GM23338 (cell line): ENCODE measurements around the gene WDR45B. TPM values are rescaled to one million over a fixed set of nuclear protein-coding genes. Genes with fewer than 3 reads are reported as not detected.

ENCODE experiments used
- ATAC-seq: fragments of 200-7000 bp; cut with Tn5 transposase; 3 replicates; pipeline ENCODE4 v1.9.1; 2020
- DNase-seq: peaks from one replicate; pipeline ENCODE4 v3.0.0-alpha.2; 2015; ENCODE audit warnings: low spot score
- H2AFZ ChIP-seq: fragments of 200-600 bp; sonication (generic); 2 replicates; pipeline ENCODE4 v1.8.0; 2016; ENCODE audit warnings: antibody characterized with exemption, mild to moderate bottlenecking, moderate library complexity
- H3F3A ChIP-seq: fragments of 200-600 bp; sonication (generic); replicated peaks from 2 replicates; pipeline ENCODE4 v1.8.0; 2017; ENCODE audit warnings: antibody characterized with exemption, mixed run types, low read depth
- H3K27ac ChIP-seq: fragments of 200-600 bp; sonication (generic); 2 replicates; pipeline ENCODE4 v1.6.1; 2016; ENCODE audit warnings: low read depth
- H3K27me3 ChIP-seq: fragments of 200-600 bp; sonication (generic); 2 replicates; pipeline ENCODE4 v1.8.0; 2016; ENCODE audit warnings: mild to moderate bottlenecking, mixed run types, moderate library complexity; ENCODE audit not compliant: insufficient read depth
- H3K36me3 ChIP-seq: fragments of 200-600 bp; sonication (generic); 2 replicates; pipeline ENCODE4 v1.8.0; 2016; ENCODE audit warnings: mild to moderate bottlenecking; ENCODE audit not compliant: insufficient read depth
- H3K4me1 ChIP-seq: fragments of 200-600 bp; sonication (generic); 2 replicates; pipeline ENCODE4 v1.8.0; 2016; ENCODE audit warnings: mild to moderate bottlenecking, moderate library complexity; ENCODE audit not compliant: insufficient read depth
- H3K4me2 ChIP-seq: fragments of 200-600 bp; sonication (generic); 2 replicates; pipeline ENCODE4 v1.7.1; 2017; ENCODE audit warnings: mixed run types
- H3K4me3 ChIP-seq: fragments of 200-600 bp; sonication (generic); 2 replicates; pipeline ENCODE4 v1.6.1; 2016; ENCODE audit warnings: mixed run types
- H3K79me2 ChIP-seq: fragments of 200-600 bp; sonication (generic); replicated peaks from 2 replicates; pipeline ENCODE4 v1.8.0; 2017; ENCODE audit warnings: mild to moderate bottlenecking; ENCODE audit not compliant: insufficient read depth
- H3K9me2 ChIP-seq: fragments of 200-600 bp; sonication (generic); 2 replicates; pipeline ENCODE4 v1.8.0; 2017; ENCODE audit not compliant: insufficient read depth
- H4K20me1 ChIP-seq: fragments of 200-600 bp; sonication (generic); replicated peaks from 2 replicates; pipeline ENCODE4 v1.8.0; 2017; ENCODE audit warnings: mild to moderate bottlenecking; ENCODE audit not compliant: insufficient read depth
- H3K27ac Mint-ChIP-seq: 2 replicates; pipeline ENCODE4 v1.8.0; 2020; ENCODE audit warnings: inconsistent platforms, mild to moderate bottlenecking, moderate library complexity, mixed read lengths
- H3K27me3 Mint-ChIP-seq: 3 replicates; pipeline ENCODE4 v1.8.0; 2022; ENCODE audit warnings: low read depth, mild to moderate bottlenecking, moderate library complexity, mixed read lengths, inconsistent platforms; ENCODE audit not compliant: insufficient read depth, poor library complexity
- H3K36me3 Mint-ChIP-seq: 3 replicates; pipeline ENCODE4 v1.8.0; 2021; ENCODE audit warnings: low read depth, mild to moderate bottlenecking, inconsistent platforms, moderate library complexity, mixed read lengths
- H3K4me1 Mint-ChIP-seq: 3 replicates; pipeline ENCODE4 v1.8.0; 2020; ENCODE audit warnings: mild to moderate bottlenecking, inconsistent platforms, mixed read lengths
- H3K4me3 Mint-ChIP-seq: 3 replicates; pipeline ENCODE4 v1.8.0; 2021; ENCODE audit warnings: moderate library complexity, mild to moderate bottlenecking, inconsistent platforms, mixed read lengths
- H3K9me3 Mint-ChIP-seq: 3 replicates; pipeline ENCODE4 v1.8.0; 2020; ENCODE audit warnings: moderate library complexity, mild to moderate bottlenecking, inconsistent platforms, mixed read lengths
- CREB1 ChIP-seq: fragments of 250-450 bp; sonication (Bioruptor Pico); IDR thresholded peaks from 2 replicates; pipeline ENCODE4 v1.5.0; 2020; ENCODE audit warnings: low read depth, mild to moderate bottlenecking, moderate library complexity
- CTCF ChIP-seq, 2 experiments: fragments of 200-600 bp in 1 of 2; sonication (generic) in 1 of 2; conservative IDR thresholded peaks; 2 replicates each; pipeline versions ENCODE4 v1.5.1 to v1.6.1; 2016 to 2017; ENCODE audit warnings: antibody characterized with exemption in 2 of 2, low read depth in 2 of 2, mild to moderate bottlenecking in 2 of 2, moderate library complexity in 1 of 2
- ETS1 ChIP-seq: IDR thresholded peaks from 2 replicates; pipeline ENCODE4 v1.6.1; 2016; ENCODE audit warnings: antibody characterized with exemption
- EZH2 ChIP-seq: fragments of 200-600 bp; sonication (generic); IDR thresholded peaks from one replicate; pipeline ENCODE4 v1.8.0; 2017; ENCODE audit warnings: antibody characterized with exemption, mild to moderate bottlenecking, low read depth; ENCODE audit not compliant: unreplicated experiment
- EZH2phosphoT487 ChIP-seq: fragments of 200-600 bp; sonication (generic); IDR thresholded peaks from one replicate; pipeline ENCODE4 v1.8.1; 2018; ENCODE audit warnings: antibody characterized with exemption; ENCODE audit not compliant: unreplicated experiment
- JUNB ChIP-seq: IDR thresholded peaks from one replicate; pipeline ENCODE4 v1.6.1; 2016; ENCODE audit warnings: antibody characterized with exemption; ENCODE audit not compliant: unreplicated experiment
- NANOG ChIP-seq: IDR thresholded peaks from 2 replicates; pipeline ENCODE4 v1.6.1; 2016; ENCODE audit warnings: antibody characterized with exemption, borderline replicate concordance
- POLR2AphosphoS5 ChIP-seq: IDR thresholded peaks from 2 replicates; pipeline ENCODE4 v1.6.1; 2016; ENCODE audit warnings: antibody characterized with exemption, low read depth
- REST ChIP-seq: IDR thresholded peaks from one replicate; pipeline ENCODE4 v1.6.1; 2018; ENCODE audit warnings: antibody characterized with exemption; ENCODE audit not compliant: unreplicated experiment
- STAT1 ChIP-seq: IDR thresholded peaks from one replicate; pipeline ENCODE4 v1.6.1; 2016; ENCODE audit warnings: antibody characterized with exemption; ENCODE audit not compliant: unreplicated experiment
- ZNF114 ChIP-seq: fragments of 250-450 bp; sonication (Bioruptor Pico); IDR thresholded peaks from 2 replicates; pipeline ENCODE4 v1.5.0; 2020; ENCODE audit warnings: mild to moderate bottlenecking, moderate library complexity
- ZNF331 ChIP-seq: fragments of 250-450 bp; sonication (Bioruptor Pico); IDR thresholded peaks from 2 replicates; pipeline ENCODE4 v1.5.0; 2020; ENCODE audit warnings: low read depth, mild to moderate bottlenecking, moderate library complexity
- ZNF462 ChIP-seq: fragments of 250-450 bp; sonication (Bioruptor Pico); IDR thresholded peaks from 2 replicates; pipeline ENCODE4 v1.5.0; 2020; ENCODE audit warnings: mild to moderate bottlenecking, moderate library complexity
- polyA plus RNA-seq: library from polyadenylated mRNA; unstranded; fragments of >200 nt; fragmentation: Nextera tagmentation; extraction: Ambion mirVana; gene quantifications from 2 replicates; pipeline ENCODE4 v1.2.1, GENCODE V29; 2016
- total RNA-seq: library from RNA; depleted of rRNA; stranded (reverse); fragments of >200 nt; shearing (Covaris generic); gene quantifications from 2 replicates; pipeline ENCODE4 v1.2.3, GENCODE V29; 2014

The WDR45B gene
- total and polyA plus RNA-seq, 2 experiments from 2014 or later, result 69.4 to 96.4 TPM

GRCh38 chr17:82589851-82590180, 58.4 kb downstream of the WDR45B start:
- no peaks in the 10 kb centered on the region; the same call in 1 of the 2 replicates for H3K36me3 ChIP-seq
- Mint-ChIP-seq H3K27me3 (peaks cover 10% of the 10 kb centered on the region), H3K36me3 (peaks cover 56% of the 10 kb centered on the region), H3K9me3 (peaks cover 3% of the 10 kb centered on the region; the same call in 2 of the 3 replicates), H3K27ac (no peak overlapping the region), H3K4me3 (no peak overlapping the region), H3K4me1 (peaks cover 12% of the 10 kb centered on the region)
- H3F3A ChIP-seq, result peaks cover 24% of the 10 kb centered on the region
- H4K20me1 ChIP-seq, result peaks cover 5% of the 10 kb centered on the region; the same call in 1 of the 2 replicates
- no peaks in the 10 kb centered on the region for H3K27me3 ChIP-seq
- H3K4me3 ChIP-seq, result no peak overlapping the region
- no peak overlapping the region for H2AFZ ChIP-seq
- H3K27ac ChIP-seq, result no peak overlapping the region
- TF ChIP-seq REST (no peak), ZNF331 (no peak), NANOG (no peak), CTCF (conservative IDR thresholded peaks at IDR 0.05; ENCODE audit: low read depth in 2 of 2) (no peak), ZNF114 (CRISPR knock-in tag) (no peak), EZH2 (no peak), ETS1 (no peak), EZH2phosphoT487 (no peak), JUNB (no peak), STAT1 (no peak), CREB1 (no peak), ZNF462 (CRISPR knock-in tag) (no peak), POLR2AphosphoS5 (no peak)
- no peaks in the 10 kb centered on the region for H3K9me2 ChIP-seq
- H3K4me2 ChIP-seq, result no peak overlapping the region
- no peak for DNase-seq
- H3K4me1 ChIP-seq, result no peaks in the 10 kb centered on the region
- peaks cover 14% of the 10 kb centered on the region for H3K79me2 ChIP-seq
- ATAC-seq, result no peak
